HG02571 (cell line): ENCODE data around the gene JARID2.

Experiments used
- ATAC-seq: cut with Tn5 transposase; IDR thresholded peaks from one replicate; pipeline ENCODE4 v1.9.1; 2021; ENCODE audit warnings: mild to moderate bottlenecking, moderate library complexity; ENCODE audit not compliant: unreplicated experiment

Gene JARID2

DNA sequence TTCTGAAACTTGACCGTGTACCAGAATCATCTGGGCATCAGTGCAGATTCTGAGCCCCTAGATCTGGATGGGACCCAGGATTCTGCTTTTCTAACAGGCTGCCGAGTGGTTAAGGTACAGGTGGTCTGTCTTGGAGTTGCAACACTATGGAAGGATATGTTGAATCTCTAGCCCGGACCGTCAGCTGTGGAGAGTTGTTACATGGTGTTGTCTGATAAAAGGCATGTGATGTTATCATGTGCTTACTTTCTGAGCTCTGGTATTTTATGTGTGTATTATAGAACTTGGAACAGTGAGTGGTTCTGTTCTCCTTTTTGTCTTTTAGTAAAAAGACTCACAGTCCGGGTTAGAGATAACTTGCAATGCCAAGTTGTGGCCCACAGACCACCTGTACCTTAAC lies 123.0 kb downstream of the JARID2 start:
- ATAC-seq, result no peak

DNA sequence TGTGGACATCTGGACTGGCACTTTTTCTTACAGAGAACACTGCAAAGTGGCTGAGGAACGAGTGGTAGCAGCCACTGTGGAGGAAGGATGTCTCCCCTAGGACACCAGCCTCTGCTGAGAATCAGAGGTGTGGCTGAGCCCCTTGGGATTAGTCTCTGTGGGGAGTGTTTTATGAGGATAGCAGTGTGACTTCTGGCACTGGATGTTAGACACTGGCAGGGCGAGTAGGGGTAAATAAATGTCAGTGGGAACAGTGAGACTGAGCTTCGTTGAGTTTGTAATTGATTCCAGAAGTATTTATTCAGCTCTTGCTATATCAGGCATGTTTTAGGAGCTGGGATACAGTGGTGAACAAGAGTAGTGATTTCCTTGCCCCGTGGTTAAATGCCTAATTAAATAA lies 124.0 kb downstream of the JARID2 start:
- no peak for ATAC-seq

DNA sequence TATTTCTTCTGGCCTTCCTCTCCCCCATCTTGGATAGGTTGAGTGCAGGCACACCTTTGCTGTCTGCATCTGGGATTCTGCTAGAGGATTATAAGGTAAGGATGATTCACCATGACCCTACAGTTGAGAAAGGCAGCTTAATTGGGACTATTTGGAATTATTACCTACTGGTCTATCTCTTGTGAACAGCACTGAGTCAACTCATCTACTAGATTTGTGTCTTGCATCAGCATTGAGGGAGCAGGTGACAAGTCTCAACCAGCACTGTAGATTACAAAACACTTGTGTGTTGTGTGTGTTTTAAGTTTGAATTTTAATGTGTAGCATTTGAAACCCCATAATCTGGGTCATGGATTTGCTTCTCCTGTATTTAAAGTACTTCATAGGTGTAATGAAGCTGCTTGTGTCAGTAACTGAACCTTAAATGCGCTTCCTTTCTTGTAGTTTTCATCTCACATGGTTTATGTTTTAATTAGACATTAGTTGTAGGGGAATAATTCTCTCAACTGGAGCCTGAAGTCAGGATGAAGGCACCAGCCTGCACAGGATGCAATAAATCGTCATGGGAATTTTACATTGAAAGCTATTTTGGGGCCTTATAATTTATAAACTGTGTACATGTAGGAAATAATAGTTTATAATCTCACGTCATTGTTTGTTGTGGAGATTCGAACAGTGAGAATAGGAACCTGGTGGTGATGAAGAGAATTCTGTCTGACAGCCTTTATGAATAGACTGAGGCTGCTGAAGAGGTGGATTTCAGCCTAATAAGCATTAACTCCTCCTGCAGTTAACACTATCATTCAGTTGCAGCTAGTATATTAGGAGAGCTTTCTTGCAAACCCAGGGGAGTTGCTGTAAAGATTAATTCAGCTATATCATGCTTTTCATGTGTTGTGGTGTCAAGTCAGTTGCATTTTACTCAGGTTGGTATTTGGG lies 125.1 kb downstream of the JARID2 start:
- ATAC-seq, result no peak

DNA sequence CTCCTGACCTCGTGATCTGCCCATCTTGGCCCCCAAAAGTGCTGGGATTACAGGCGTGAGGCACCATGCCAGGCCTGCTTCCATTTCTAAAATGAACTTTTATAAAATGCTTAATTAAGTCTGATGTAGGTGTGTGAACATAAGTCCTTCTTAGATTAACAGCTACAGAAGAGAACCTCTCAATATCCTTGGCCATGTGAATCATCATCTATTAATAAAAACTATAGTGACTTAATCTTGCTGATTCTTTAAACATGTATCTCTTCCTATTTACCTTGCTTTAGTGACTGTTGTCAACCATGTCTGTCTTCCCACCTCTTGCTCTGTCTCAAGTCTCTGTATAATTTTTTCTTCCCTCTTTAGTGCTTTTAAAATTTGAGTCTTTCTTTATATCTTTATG lies 127.1 kb downstream of the JARID2 start:
- ATAC-seq, result no peak

DNA sequence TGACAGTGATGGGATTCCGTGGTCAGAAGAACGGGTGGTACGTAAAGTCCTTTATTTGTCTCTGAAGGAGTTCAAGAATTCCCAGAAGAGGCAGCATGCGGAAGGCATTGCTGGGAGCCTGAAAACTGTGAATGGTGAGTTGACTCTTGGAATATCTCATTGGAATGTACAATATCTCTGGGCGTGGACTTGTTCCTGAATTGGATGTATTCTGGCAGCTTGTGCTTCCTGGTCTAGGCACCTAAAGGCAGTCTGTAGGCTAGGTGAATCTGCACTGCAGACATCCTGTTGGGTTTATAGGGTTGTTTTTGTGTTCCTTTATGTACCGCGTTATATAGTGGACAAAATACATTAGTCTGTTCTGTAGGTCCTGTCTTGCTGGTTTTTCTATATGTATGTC lies 128.2 kb downstream of the JARID2 start:
- no peak for ATAC-seq

DNA sequence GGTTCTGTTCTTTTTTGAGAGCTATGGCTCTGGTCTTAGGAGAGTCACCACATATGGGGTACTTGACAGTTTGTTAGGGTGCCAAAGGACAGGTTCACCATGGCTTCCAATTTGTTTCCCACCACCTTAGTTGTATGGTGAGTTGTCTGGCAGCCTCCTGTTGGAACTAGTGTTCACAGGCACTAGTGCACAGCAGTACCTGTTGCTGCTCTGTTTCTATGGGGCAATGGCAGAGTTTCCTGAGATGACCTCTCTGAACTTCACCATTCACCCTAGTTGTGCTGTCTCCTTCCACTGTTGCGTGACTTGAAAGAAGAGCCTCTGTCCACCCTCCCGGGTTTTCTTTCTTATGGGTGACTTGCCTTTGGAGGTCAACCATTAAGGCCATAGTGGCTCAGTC lies 129.1 kb downstream of the JARID2 start:
- no peak for ATAC-seq

DNA sequence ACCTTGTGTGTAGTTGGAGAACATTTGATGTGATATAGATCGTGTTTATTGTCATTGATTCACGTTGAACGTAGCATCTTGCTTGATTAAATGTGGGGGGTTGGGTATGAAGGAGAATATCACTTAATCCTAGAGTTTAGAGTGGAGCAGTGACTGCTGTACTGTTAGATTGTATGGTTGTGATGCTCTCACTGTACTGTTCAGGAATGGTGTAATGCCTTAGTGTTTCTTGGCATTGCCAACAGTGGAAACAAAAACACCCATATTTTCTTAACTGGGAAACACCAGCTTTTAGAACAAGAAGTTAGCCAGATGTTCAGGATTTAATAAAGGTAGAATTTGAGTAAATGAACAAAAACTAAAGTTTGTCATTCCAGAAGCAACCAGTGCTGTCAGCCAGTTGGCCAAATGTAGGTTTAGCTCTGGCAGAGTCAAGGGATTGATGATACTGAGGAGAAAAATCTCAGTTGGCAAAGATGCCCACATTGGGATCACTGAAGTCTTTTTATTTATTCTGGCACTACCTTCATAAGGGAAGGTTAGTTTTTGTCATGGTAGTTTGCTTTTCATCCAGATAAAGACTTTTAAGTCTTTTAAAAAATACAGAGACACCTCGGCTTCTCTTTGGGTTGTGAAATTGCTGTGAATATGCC lies 129.9 kb downstream of the JARID2 start:
- ATAC-seq, result no peak

DNA sequence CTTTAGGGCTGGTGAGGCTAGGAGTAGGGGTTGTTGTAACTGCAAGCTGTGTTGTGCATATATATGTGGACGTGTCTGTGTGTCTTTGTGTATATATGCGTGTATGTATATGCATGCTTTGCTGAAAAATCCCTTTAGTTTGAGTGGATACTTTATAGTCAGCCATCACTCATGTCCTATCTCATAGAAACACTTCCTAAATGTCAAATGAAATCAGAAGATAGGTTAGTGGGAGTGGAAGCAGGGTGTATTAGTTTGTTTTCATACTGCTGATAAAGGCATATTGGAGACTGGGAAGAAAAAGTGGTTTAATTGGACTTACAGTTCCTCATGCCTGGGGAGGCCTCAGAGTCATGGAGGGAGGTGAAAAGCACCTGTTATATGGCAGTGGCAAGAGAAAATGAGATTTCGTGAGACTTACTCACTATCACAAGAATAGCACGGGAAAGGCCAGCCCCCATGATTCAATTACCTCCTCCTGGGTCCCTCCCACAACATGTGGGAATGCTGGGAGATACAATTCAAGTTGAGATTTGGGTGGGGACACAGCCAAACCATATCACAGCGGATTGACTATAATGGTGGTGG lies 131.1 kb downstream of the JARID2 start:
- ATAC-seq, result no peak

DNA sequence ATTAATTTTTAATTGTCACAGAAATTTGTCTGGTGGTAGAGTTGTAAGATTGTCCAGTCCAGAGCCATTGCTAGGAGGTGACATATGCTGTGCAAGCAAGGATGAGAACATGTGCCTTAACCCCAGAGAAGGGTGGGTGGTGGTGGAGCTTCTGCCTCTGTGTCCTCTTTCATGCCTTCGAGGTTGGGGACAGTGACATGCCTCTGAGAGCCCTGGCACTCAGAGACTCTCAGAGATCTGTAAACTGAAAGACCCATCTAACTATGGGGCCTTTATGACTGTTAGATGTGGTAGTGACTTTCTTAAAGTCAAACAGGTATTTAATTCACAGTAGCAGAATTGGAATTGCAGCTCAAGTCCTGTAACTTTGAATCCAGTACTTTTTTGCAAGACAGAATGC lies 132.4 kb downstream of the JARID2 start:
- no peak for ATAC-seq

DNA sequence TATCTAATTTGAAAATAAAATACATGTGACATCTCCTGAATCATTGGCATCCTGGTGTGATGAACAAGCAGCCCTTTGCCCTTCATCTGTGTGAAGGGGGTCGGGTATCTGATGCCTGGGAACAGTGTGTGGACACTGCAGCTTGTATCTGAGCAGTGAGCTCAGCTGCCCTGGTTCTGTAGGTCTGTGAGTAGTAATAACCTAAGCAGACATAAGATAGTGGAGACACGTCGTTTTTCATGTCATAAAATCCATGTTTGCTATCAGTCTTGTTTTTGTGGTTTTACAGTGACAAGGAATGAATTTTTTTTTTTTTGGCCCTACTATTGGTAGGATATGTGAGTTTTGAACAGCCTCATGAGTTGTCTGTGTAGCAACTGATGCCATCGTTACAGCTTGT lies 133.0 kb downstream of the JARID2 start:
- ATAC-seq, result no peak

DNA sequence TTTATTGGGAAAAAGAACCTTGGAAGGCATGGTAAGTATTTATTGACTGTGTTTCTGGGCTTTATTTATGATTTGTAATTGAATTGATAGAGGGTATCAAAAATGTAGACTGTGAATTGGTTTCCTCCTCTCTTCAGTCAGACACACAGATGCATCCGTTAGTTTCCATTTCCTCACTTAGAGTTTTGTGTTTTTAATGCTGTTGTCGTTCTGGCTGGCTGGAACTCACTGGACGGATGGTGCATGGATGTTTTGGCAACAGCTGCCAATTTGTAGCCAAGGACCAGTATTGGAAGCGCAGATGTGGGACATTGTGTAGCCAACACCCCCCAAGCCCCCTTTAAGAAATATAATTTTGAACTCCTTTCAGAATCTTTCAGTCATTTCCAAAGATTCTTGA lies 134.5 kb downstream of the JARID2 start:
- no peak for ATAC-seq

DNA sequence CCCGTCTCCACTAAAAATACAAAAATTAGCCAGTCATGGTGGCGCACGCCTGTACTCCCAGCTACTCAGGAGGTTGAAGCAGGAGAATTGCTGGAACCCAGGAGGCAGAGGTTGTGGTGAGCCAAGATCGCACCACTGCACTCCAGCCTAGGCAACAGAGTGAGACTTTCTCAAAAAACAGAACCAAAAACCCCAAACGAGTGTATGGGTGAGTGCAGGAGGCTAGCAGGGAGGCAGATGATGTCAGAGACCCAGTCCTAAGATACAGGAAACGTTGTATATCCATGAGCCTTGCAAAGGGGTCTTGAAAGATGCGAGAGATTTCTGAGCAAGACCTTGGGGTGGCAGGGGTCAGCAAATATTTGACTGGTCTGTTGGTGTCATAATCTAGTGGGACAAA lies 136.2 kb downstream of the JARID2 start:
- no peak for ATAC-seq

DNA sequence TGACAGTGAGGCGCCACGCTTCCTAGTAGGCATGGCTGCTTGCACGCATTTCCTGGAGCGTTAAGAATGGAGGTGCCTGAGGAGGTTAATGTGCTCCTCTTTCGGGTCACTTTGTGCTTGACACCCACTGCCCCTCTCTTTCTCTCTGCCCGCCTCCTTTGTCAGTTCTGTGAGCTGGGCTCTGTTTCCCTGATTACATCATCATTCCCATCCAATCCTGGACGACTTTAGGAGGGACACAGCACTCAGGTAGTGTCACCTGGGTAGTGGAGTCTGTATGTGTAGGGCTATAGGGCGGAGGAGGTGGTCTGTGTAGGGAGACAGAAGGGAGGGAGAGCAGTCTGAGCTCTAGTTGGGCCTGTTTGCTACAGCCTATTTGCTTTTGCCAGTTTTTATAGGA lies 136.8 kb downstream of the JARID2 start:
- no peak for ATAC-seq

DNA sequence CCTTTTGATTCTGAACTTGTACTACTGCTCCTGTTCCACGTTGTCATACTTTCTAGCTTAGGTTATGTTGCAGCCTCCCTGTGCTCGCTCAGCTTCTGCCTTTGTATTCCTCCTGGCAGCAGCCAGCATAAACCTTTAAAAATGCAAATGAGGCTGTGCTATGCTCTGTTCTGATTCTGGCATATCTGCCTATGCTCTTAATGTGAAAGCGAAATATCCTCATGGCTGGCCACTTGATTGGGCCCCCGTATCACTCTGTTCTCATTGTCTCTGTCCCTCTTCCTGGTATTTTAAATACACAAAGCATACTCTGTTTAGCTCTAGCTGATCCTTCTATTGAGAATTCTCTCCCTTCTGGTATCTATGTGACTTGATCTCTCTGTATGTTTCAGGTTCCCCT lies 139.0 kb downstream of the JARID2 start:
- no peak for ATAC-seq

DNA sequence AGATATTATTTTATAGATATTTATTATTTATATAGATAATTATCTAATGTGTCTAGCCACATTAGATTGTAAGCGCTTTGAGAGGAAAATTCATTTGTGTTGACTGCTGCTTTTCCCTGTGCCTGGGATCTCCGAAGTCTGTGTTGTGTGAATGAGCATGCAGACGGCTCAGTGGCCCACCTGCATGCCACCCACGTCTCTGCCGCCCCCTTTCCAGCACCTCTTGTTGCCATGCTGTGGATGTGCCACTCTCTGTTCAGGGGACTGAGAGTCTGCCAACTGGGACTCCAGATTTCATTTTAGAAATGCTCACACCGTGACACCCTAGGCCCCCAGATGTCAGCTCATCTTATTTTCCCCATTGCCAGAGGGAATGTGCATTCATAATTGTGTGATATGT lies 139.7 kb downstream of the JARID2 start:
- no peak for ATAC-seq

DNA sequence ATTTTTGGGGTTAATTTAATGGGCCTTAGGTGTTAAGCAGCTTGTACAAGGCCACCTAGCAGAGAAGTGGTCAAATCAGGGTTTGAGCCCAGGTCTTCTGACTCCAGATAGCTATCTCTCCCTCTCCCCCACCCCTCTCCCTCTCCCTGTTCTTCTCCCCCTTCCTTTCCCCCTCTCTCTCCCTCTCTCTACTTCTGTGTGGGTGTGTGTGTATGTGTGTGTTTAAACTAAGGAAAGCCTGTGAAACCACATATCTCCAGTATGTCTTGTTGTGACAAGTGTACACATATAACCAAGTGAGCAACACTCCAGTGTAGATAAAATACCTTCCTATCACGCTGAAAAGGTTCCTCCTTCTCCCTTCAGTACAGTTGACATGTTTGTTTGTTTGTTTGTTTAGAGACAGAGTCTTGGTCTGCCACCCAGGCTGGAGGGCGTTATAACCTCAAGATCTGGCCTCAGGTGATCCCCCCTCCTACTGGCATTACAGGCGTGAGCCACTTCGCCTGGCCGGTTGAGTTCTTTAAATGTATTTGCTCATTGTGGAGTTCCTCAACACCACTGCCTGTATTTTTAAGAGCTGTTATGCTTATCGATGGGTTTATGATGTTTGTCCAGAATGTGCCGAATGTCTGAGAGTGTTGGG lies 140.4 kb downstream of the JARID2 start:
- ATAC-seq, result no peak

DNA sequence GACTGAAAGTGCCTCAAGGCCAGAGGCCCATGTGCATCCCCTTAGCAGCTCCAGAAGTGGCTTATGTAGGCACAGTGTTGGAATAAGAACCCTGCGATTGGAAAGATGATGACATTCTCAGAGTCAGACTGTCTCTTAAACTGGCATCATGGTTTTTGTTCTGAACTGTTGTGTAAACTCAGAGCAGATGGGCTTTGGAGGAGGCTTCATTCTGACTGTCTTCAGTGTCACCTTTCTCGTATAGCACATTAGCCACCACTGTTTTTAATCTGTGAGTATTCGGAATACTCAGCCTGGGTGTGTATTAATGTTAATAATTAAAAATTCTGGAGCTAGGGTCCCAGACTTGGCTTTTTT lies 140.9 kb downstream of the JARID2 start:
- no peak for ATAC-seq

DNA sequence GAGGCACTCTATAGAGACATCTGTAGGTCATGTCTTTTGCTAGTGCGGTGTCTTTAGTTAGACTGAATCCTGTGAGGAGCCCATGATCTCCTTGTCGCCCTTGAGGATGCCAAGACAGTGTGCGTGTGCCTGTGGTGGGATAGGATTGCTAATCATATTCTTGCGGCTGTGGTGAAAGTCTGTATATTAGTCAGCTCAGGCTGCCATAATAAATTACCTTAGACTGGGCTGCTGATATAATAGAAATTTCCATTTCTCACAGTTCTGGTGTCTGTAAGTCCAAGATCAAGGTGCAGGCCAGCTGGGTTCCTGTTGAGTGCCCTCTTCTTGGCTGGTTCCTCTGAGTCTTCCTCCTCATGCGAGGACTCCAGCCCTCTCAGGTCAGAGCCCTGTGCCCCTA lies 141.2 kb downstream of the JARID2 start:
- no peak for ATAC-seq

DNA sequence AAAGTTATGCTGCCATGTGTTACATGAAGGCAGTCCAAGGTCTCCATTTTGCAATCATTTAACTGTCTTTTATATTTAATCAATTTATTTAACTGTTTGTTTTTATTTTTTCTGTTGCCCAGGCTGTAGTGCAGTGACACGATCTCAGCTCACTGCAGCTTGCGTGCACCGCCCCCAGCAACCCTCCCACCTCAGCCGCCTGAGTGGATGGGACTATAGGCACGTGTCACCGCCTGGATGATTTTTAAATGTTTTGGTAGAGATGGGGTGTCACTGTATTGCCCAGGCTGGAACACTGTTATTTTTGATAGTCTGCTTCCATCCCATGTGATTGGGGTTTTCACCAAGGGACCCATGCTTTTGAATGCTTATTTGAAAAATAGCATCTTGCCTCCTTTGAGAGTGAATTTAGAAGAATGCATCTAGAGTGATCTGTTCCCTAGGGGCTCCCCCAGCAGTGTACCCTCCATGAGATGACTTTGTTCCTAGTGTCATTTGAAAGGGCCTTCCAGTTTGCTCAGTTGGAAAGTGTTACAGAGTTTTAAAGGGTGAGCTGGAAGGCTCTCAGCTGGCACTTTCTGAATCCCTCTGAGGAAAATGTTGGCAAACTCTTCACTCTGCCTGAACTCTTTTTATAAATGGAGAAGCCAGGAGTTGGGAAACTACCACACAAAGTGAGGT lies 143.4 kb downstream of the JARID2 start:
- no peak for ATAC-seq

DNA sequence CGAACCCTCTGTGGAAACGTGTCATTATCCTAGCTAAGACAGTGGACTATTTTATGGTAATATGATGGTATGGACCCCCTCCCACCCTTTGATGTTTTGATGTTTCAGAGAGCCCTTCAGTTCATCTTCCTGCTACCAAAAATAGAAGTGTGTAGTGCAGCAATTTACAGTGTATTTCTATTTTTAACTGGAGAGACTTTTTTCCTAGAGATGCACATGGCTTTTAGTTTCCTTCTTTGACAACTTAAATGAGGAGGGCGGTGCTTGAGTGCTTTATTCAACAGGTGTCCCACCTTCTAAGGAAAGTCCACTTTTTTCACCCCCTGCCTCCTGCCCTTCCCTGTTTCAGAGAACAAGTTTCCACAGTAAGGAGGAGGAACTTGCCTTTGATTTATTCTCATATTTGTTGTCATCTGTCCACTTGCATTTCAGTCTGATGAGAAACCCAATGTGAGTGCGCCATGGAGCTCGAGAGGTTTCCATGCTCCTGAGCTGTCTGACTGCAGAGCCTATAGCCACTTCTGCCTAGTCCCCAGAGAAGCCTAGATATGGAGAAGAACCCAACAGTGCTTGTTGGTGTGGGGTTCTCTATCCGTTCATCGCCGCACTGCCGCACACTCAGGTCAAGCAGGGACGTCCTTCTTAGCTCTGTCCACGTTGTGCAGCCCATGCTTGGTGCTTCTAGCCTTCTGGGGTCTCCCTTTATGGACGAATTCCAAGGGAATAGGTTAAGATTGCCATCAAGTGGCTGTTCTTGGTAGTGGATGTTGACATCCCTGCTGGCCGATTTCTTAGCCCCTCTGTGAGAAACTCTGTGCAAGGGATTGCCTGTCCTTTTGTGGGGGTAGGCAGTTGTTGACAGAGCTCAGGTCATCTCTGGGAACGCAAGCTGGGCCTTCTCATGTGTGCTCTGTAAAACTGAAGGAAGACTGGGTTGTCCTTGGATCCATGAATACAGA lies 144.2 kb downstream of the JARID2 start:
- ATAC-seq, result no peak
